Erythroblast (primary cell): ENCODE results near the gene CLINT1.

Experiments used
- DNase-seq, 2 experiments: peaks; one replicate each; lab custom pipeline; 2025; lab: John Stamatoyannopoulos, UW
- GATA1 ChIP-seq: IDR thresholded peaks from 2 replicates; pipeline ENCODE4 v1.6.1; 2011; ENCODE audit warnings: low read depth, mild to moderate bottlenecking, control low read depth, low read length, moderate library complexity
- POLR2A ChIP-seq: IDR thresholded peaks from 2 replicates; pipeline ENCODE4 v1.6.1; 2011; ENCODE audit warnings: mild to moderate bottlenecking, low read length

The CLINT1 gene

GRCh38 chr5:157770665-157771064 lies 88.3 kb downstream of the CLINT1 start:
- no peak for DNase-seq

DNA sequence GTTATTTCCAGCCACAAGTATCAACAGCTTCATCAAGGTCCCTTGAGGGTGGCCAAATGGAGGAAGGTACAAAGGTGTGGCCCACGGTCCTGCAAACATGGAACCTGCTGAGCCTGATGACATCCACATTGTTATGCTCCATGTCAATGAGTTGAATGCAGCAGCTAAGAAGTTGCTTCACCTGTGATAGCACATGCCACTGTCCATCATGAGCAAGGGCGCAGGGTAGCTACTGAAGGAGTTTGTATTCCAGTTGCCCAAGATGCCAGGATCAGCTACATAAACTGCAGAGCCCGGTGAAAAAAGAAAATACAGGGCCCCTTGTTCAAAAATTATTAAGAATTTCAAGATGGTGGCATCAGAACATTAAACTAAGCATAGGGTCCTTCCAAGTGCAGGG lies 91.3 kb downstream of the CLINT1 start:
- DNase-seq: no peak
- TF ChIP-seq POLR2A (no peak), GATA1 (no peak)

More at GRCh38 chr5:157770665-157771064, 88.3 kb downstream of the CLINT1 start:
- TF ChIP-seq GATA1: no peak
- no peak for TF ChIP-seq POLR2A

- TF ChIP-seq GATA1 (no peak), POLR2A (no peak)
These were observed 92.0 kb downstream of the CLINT1 start for GRCh38 chr5:157766902-157767301.

GRCh38 chr5:157766442-157766841 lies 92.5 kb downstream of the CLINT1 start:
- no peak for DNase-seq
- TF ChIP-seq POLR2A: no peak
- TF ChIP-seq GATA1: no peak

More at GRCh38 chr5:157766902-157767301, 92.0 kb downstream of the CLINT1 start:
- DNase-seq: peak in 1 of 2 experiments; percentile 14

- no peak for DNase-seq
- TF ChIP-seq GATA1 (no peak), POLR2A (no peak)
These were observed 94.4 kb downstream of the CLINT1 start for GRCh38 chr5:157764531-157764930.

DNA sequence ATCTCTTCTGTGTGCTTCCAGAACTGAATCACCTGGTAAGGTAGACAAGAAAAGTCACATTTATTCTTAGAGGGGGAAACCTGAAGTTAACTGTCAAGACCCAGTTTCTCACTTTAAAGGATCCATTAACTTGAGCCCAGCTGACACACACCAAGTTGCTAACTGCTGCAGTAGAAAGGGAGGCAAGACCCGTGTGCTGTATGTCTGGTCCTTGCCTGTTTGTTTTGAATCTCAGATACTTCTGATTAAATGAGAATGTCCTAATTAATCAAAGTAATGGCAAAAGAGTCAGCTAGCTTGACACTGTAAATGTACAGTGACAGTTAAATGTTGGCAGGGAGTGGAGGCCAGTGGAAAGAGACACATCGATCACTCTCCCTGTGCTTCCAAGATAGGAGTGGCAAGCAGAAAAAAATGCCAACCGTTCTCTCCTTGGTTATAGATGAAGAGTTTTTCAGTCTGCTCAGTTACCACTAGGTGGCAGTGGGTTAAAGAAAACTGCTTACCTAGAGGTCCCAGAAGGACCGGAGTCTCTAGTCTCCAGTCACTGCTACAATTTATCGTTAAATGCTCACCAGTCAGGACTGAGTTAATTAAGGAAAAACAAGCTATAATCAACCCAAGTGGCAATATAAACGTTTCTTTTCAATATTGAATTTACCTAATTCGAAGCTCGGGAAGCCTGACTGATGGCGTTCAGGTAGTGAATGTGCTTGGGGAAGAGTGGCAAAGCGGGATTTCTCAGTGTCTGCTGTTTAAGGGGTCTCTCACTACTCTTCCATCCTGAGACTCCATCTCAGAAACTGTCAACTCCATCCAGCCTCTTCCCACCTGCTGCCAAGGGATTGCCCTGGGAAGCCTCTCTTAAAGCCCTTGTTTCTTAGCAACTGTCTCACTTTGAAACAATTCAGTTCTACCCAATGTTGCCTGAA lies 97.0 kb downstream of the CLINT1 start:
- peak; percentile 59 to 62 for DNase-seq

DNA sequence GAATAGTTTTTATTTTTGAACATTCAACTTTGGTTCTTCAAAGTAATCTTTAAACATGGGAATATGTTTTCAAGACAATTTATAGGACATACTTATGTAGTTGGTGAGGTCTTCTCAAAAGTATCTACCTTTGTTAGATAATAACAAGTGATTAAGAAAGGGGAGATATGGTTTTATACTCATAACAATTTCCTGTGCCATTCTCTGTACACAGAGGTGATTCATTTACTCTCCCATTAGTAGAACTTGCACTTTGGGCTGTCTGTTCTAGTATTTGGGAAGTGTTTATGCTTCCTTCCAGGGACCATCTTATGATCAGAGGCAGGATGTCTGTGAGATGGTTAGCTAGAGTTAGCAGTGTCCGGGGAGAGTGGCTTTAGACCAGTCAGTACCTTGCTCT lies 100.2 kb downstream of the CLINT1 start:
- TF ChIP-seq GATA1 (no peak), POLR2A (no peak)
- no peak for DNase-seq

More for the DNA sequence above, 97.0 kb downstream of the CLINT1 start:
- TF ChIP-seq POLR2A: no peak
- TF ChIP-seq GATA1: no peak

DNA sequence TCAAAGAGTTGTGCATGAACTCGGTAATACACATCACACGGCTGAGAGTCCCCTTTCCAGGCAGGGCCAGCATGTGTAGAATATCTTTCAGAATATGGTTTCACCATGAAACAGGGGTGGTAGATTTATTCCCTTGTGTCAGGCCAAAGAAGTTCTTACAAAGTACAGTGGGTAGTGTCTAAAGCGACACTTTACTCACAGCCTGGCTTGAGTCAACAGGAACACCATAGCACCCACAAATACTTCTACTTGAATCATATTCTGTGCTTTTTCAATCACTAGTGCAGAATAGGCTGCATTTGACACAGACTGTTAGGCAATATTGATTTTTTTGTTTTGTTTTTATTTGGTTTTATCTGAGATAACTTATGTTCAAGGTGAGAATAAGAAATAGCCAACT lies 102.8 kb downstream of the CLINT1 start:
- TF ChIP-seq POLR2A (no peak), GATA1 (no peak)
- no peak for DNase-seq

- no peak for DNase-seq
- TF ChIP-seq POLR2A (no peak), GATA1 (no peak)
These were observed 108.6 kb downstream of the CLINT1 start for GRCh38 chr5:157750320-157750719.

GRCh38 chr5:157749462-157749799 lies 109.5 kb downstream of the CLINT1 start:
- TF ChIP-seq GATA1 (no peak), POLR2A (no peak)
- DNase-seq: no peak

- TF ChIP-seq POLR2A (no peak), GATA1 (no peak)
- no peak for DNase-seq
These were observed 110.0 kb downstream of the CLINT1 start for GRCh38 chr5:157748760-157749461.

DNA sequence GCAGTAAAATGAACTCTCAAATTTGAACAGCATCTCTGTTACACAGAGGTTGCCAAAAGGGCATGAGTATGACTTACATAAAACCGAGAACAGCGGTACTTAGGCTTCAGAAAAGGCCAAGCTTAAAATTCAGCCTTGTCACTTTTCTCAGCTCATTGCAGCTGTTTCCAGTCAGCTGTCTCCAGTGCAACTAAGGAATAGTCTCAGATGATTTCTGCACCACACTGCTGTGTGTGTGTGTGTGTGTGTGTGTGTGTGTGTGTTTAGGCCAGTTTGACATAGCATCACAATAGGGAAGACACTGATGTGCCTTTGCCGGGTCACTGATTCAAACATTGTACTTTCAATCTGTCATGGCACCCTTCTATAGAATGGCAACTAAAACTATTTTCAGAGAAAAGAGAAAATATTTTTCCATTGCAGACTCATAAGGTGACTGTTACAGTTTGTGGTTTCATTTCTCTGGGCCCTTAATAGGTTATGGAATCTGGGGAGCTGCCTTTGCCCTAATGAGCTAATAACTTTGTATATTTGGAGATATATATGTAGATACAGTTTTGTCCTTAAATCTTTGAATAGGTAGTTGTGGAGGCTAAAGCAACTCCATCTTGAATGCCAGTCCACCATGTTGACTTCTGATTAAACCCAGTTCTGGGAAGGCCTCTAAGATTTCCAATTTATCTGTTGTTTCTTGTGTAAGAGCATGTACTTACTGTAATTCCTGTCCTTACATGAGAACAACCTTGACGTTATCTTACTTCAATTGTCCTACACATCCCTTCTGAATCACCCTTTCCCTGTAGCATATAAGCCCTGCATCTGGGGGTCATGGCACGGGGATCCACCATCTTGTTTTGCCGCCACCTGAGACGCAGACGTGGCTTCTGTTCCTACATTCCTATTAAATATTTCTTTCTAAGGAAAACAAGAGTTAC lies 110.9 kb downstream of the CLINT1 start:
- no peak for DNase-seq
- TF ChIP-seq POLR2A (no peak), GATA1 (no peak)

DNA sequence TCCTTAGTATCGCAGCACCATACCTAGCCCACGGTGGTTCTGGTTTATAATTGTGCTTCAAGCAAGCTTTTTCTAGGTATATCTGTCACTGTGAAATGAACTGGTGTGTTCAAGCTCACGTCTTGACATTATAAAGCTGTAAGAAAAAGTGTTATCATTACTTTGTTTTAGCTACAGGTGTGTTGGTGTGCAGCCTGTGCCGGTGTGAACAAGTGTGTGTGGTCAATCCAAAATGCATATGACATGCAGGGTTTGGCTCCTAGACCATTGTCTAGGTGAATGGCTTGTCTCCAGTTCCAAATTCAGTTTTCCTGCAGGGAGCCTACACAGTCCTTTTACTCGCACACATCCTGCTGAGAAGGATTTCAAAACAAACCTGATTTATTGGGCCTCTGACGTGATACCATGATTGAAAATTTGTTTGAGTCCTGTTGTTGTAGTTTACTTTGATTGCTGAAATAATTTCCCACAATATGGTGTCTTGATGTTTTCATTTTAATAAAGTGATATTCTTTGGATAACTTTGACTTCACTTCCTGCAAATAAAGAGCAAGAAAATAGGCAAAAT lies 111.7 kb downstream of the CLINT1 start:
- TF ChIP-seq POLR2A: no peak
- TF ChIP-seq GATA1: no peak
- no peak for DNase-seq

- TF ChIP-seq POLR2A (no peak), GATA1 (no peak)
- peak in 1 of 2 experiments; percentile 82 for DNase-seq
These were observed 113.9 kb downstream of the CLINT1 start for GRCh38 chr5:157745041-157745456.
